HG02763 (cell line): Measurements from ENCODE around the gene PIK3CB.
"Not testable (repeated sequence)": the region's sequence is repeated elsewhere in the genome, so short reads cannot be mapped to it uniquely, and the experiment has no call there.

Source experiments
- ATAC-seq: cut with Tn5 transposase; IDR thresholded peaks from one replicate; pipeline ENCODE4 v1.9.1; 2021; ENCODE audit warnings: mild to moderate bottlenecking, moderate library complexity; ENCODE audit not compliant: unreplicated experiment

PIK3CB gene

DNA sequence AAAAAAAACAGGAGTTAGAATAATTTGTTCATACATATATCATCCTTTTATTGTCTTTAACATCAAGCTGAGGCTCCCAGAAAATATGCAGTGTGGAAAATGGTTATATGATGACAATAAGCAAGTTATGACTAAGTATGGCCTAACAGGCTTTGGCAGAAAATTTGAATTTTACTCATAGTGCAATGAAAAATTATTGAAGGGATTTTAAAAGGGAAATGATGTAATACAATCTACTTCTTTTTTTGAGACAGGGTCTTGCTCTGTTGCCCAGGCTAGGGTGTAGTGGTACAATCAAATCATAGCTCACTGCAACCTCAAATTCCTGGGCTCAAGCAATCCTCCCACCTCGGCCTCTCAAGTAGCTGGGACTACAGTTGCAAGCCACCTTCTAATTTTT is 147.5 kb downstream of the PIK3CB start:
- ATAC-seq: peak; percentile 19

DNA sequence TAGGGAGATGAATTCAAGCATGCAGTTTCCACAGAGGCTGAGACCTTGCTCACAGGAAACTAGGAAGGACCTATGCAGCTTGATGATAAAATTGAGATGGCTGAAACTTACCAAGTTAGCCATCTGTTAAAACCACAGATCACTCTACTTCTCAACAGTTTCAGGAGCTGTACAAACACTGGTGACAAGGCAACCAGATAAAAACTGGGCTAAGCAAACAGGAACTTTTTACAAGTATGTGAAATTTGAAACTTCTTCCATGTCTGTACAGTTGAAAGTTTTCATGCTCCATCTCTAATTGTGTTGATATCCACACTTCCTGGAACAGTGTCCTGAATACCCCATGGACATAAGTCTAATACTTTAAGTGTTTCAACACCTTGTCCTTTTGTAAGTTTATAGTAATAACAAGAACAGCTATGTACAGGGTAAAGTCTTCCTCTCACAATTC is 147.9 kb downstream of the PIK3CB start:
- peak; percentile 98 for ATAC-seq

DNA sequence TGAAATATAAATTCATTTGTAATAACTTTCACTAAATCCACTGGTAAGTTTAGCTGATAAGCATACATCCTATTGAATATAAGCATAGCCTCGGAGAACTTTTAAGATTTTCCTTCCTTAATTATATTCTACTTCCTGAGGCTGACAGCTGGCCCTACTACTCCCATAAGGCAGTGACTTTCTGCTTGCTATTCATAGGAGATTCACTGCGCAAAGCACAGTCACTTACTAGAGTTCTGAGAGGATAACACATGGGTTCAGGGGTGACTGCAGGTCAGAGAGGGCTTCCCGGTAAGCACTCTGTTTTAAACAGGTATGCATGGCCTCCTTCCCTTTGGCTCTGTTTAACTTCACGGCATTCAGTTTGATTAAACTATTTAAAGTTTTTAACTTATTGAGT is 150.3 kb downstream of the PIK3CB start:
- no peak for ATAC-seq

DNA sequence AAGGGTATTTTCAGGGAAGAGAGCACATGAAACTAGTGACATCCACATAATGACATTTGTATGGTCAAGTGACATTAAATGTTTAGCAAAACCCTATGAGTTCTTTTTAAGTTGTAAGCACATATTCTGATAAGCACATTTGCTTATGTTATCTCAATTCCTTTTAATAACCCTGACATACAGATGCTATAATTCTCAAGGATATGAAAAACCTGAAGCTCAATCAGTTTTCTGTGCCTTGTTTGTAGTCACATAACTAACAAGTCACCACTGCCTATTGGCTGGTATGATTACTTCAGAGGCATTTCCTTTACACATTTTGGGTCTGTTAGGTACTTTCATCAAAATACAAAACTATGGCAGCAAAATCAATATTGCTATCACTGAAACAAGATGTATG is 152.1 kb downstream of the PIK3CB start:
- ATAC-seq: no peak

DNA sequence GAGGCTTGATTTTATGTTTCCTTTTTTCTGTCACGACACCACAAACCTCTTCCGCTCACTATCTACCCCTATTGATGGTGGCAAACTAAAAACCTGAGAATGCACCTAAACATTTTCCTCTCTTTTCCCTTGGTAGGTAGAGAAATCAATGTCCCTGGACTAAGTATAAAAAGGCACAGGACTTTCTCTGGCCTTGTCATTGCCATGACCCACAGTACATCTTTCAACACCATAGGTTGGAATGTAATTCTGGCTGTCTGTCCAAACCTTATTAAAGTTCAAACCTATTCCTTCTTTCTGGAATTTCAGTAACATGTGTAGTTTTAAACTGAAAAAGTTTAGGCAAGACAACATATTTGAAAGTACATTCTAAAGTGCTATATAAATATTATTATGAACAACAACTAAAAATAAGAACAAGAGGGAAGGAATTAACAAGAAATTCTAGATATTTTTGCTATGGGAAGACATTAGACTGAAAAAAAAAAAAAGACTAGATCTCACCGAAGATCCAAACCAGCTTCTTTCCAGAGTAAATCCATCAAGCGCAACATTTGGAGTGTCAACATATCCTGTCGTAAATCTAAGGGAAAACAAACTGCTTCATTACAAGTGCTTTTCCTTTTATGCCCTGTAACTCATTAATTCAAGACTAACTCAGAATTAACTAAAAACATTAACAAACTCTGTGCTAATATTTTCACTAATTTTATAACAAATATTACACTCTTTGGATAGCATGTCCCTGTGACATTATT is 153.1 kb downstream of the PIK3CB start:
- no peak for ATAC-seq

DNA sequence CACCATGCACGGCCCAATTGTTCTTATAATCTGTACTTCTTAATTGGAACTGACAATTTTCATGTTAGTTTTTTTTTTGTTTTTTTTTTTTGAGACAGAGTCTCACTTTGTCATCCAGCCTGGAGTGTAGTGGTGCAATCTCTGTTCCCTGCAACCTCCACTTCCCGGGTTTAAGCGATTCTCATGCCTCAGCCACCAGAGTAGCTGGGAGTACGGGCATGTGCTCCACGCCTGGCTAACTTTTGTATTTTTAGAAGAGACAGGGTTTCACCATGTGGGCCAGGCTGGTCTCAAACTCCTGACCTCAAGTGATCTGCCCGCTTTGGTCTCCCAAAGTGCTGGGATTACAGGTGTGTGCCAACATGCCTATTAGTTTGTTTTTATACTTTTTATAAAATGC is 153.8 kb downstream of the PIK3CB start:
- not testable (repeated sequence) for ATAC-seq

DNA sequence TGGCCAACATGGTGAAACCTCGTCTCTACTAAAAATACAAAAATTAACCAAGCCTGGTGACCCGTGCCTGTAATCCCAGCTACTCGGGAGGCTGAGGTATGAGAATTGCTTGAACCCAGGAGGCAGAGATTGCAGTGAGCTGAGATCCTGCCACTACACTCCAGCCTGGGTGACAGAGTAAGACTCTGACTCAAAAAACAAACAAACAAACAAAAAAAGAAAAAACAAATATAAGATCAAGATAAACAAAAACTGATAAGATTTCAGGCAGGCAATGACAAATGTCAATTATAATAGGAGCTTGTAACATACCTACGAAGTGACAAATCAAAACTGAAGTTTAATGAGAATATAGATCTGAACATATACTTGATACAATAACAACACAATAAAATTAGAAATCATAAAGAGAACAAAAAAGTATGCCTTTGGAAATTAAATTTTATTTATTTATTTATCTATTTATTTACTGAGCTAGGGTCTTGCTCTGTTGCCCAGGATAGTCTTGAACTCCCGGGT is 155.8 kb downstream of the PIK3CB start:
- no peak for ATAC-seq

DNA sequence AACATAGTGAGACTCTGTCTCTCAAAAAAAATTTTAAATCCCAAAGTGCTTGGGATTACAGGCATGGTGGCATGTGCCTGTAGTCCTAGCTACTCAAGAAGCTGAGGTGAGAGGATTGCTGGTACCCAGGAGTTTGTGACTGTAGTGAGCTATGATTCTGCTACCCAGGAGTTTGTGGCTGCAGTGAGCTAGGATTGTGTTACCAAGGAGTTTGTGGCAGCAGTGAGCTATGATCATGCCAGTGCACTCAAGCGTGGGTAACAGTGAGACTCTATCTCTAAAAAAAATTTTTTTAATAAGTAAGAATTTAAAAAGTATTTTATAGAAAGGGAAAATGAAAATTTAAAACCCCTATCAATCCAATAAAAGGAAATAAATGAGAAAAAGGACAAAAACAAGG is 156.6 kb downstream of the PIK3CB start:
- no peak for ATAC-seq

DNA sequence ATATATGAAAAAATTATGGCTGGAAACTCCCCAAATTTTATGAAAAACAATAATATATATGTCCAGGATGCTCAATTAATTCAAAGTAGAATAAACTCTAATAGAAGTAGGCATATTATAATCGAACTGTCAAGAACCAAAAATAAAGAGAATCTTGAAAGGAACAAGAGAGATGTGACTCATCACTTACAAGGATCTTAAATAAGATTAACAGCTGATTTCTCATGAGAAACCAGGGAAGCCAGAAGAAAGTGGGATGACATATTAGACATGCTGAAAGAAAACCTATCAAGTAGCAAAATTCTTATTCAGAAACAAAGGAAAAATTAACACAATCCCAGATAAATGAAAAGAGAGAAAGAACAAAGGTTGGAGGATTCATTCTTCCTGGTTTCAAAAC is 159.3 kb downstream of the PIK3CB start:
- ATAC-seq: no peak

DNA sequence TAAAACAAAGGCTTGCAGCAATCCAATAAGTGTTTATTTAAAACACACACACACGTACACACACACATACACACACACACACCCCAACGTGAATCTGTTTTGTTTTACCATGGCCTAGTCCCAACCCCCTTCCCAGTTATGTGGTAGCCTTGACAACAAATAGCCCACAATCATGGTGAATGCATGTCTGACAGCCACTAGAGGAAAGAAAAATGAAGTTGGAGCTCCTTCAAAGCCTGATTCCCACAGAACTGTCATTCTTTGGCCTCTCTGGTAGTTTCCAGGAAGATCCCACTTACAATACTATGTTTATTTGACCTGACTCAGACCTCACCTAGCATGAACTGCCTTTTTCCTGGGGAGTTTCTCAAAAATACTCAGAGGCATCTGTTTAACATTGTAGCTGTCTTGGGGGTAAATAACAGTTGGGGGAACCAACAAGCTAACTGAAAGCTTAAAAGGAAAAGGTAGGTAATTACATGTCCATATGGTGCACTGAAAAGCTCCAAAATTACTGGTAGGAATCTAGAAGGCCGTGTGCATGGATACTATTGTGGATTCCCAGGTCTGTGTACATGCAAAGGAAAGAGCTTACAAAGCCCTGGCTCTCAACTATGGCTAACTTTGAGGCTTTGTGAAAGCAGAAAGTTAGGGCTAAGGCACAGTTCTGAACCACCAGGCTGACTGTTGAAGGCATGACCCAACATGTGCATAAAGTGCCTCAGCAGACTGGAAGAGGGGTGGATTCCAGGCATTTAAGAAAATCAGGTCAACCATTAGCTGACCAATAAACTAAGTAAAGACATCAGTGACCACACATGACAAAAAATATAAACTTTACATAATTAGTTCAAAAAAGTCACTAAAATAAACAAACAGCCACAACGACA is 160.8 kb downstream of the PIK3CB start:
- no peak for ATAC-seq

DNA sequence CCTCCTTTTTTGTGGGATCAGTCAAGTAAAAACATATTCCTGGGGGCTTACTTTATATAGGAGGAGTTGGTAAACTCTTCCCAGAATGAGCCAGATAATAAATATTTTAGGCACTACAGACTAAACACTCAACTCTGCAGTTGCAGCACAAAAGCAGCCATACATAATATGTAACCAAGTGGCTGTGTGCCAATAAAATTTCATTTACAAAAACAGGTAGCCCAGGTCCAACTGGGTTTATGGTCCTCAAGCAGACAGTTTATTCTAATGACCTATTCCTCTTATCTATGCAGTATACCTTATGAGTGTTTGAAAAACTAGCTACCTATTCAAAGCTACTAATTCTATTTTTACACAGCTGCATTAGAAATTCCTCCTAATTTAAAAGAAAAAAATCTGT is 164.3 kb downstream of the PIK3CB start:
- no peak for ATAC-seq

DNA sequence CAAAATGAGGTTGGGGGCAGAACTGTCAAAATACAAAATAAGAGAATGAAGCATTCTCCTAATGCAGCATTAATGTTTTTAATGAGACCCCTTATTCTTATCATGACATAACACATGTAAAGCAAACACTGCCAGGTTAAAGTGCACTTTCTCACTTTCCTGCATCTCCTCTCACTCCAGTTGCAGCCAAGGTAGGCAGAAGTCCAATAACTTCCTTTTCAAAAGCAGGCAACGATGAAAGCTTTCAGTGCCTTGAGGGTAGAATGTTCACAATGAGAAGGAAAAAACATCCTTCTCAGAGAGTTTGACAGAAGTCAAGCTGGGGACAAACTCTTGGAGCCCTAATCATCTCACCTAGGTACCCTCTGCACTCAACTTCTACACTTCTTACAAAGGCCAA is 166.6 kb downstream of the PIK3CB start:
- ATAC-seq: no peak

DNA sequence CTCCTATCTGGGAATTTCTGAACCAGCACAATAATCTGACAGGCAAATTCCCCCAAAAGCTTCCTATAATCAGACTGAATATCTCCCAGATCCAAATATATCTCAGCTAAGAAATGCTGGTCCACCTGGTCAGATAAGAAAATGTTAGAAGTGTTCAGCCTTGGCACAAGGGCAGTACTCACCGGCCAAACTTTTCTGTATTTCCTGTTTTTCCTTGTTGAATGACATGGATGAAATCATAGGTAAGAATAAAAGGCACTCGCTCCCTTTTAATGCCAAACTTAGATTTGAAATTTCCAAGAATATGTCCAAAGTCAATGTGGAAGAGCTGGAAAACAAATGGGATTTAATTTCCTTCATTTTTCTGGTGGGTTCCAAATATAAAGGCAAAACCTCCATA is 177.2 kb downstream of the PIK3CB start:
- no peak for ATAC-seq

DNA sequence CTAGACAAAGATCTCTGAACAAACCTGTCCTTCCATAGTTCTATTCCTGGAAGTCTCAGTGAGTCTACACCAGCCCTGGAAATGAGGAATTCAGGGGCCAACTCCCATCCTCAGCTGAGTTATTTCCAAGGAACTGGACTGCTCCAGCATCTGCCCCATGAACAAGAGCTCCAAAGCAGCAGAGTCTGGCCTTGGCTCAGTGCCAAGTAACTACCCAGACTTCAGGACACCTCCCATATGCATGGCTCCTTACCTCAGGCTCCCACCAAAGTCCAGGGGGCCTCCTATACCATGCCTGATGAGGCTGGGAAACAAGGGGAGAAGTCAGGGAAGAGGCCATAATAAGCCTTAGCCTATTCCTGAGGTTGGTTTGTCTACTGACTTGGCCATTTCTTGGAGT is 181.2 kb downstream of the PIK3CB start:
- ATAC-seq: no peak

DNA sequence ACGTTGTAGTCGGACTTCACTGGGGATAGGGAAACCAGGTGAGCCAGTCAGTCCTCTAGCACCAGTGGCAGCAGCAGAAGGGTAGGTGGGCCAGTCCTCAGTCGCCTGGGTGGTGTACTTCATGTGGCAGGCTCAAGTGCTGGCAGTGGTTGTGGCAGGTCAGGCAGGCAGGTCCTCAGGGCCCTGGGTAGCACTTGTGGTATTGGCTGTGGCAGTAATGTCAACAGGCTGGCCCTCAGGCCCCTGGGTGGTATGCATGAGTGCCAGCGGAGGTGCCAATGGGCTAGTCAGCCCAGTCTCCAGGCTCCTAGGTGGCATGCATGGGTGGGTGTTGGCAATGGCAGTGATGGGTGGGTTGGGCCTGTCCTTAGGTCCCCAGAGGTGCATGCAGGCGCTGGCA is 185.6 kb downstream of the PIK3CB start:
- no peak for ATAC-seq

DNA sequence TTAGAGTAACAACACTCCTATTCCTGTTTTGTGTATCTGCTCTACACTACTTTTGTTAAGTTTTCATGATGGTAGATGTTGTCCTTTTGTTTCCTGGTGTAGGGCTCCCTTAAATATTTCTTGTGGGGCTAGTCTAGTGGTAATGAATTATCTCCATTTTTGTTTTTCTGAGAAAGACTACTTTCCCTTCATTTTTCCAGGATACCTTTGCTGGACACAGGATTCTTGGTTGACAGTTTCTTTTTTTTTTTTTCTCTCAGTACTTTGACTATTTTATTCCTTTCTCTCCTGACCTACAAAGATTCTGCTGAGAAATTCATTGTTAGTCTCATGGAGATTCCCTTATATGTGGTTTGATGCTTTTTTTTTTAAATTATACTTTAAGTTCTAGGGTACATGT is 188.2 kb downstream of the PIK3CB start:
- ATAC-seq: no peak

DNA sequence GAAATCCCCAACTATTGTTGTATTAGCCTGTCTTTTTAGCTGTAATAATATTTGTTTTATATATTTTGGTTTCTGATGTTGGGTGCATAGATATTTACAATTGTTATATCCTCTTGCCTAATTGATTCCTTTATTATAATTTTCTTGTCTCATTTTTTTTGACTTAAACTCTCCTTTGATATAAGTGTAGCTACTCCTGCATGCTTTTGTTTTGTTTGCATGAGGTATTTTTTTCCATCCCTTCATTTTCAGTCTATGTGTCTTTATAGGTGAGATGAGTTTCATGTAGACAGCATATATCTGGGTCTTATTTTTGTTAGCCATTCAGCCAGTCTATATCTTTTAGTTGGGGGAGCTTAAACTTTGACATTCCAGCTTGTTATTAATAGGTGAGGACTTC is 188.7 kb downstream of the PIK3CB start:
- no peak for ATAC-seq

DNA sequence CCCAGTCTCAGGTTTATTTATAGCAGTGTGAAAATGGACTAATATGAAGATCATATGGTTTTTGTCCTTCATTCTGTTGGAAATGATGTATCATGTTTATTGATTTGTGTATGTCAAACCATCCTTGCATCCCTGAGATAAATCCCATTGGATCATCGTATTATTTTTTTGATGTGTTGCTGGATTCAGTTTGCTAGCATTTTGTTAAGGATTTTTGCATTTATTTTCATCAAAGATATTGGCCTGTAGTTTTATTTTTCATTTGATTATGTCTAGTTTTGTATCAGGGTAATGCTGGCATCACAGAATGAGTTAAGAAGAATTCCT is 191.8 kb downstream of the PIK3CB start:
- ATAC-seq: no peak

DNA sequence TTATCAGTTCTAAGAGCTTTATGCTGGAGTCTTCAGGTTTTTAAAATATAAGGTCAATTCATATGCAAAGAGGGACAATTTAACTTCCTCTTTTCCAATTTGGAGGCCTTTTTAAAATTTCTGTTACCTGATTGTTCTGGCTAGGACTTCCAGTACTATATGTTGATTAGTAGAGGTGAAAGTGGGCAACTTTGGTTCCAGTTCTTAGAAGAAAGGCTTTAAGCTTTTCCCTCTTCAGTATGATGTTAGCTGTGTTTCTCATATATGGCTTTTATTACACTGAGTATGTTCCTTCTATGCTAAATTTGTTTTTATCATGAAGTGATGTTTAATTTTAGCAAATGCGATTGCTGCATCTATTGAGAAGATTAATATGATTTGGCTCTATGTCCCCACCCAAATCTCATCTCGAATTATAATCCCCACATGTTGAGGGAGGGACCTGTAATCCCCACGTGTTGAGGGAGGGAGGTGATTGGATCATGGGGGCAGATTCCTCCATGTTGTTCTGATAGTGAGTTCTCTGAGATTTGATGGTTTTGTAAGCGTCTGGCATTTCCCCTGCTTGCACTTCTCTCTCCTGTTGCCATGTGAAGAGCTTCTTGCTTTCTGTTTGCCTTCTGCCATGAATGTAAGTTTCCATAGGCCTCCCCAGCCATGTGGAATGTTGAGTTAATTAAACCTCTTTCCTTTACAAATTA is 192.4 kb downstream of the PIK3CB start:
- ATAC-seq: no peak

DNA sequence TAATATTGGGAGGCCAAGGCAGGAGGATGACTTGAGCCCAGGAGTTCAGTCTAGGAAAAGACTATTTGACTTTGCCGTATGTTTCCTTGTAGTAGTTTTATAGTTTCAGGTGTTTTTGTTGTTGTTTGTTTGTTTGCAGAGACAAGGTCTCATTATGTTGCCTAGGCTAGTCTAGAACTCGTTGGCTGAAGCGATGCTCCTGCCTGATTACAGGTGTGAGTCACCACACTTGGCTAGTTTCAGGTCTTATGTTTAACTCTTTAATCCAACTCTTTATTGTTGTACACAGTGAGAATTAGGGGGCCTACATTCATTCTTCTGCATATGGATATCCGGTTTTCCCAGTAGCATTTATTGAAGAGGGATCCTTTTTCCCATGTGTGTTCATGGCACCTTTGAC is 194.2 kb downstream of the PIK3CB start:
- ATAC-seq: no peak

DNA sequence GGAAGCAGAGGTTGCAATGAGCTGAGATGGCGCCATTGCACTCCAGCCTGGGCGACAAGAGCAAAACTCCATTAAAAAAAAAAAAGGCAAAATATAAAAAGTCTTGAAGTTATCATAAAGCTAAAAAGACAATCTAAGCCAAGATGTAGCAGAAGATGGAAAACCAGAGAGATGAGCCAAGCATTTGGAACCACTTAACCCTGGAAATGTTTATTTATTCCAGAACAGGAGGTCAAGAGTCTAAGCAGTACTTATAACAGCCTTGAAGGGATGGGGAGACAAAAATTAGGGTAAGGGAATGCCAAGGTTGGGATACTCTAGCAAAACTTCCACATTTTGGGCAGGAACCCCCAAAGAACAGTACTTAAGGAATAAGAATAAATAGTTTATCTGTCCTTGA is 196.1 kb downstream of the PIK3CB start:
- ATAC-seq: no peak

DNA sequence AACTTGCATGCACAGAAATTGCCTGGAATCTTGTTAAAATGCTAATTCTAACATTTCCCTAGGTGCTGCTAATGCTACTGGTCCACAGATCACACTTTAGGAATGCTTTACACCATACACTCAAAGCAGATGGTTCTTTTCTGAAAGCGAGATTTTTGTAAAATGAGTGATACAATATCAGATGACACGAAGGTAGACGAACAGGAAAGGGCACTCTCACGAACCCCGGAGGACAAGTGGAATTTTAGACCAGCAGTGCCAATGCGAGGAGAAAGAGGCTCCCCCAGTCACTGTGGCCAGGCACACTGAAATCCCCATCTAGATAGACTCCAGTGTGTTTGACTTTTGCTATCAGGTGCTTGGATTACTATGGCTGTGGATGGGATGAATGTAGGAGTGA is 205.2 kb downstream of the PIK3CB start:
- no peak for ATAC-seq
